ENCODE data around the gene CRTC2.
A peak's percentile ranks its signal among the peaks of the same experiment; 100 is the strongest.
"Not testable (repeated sequence)": the region's sequence is repeated elsewhere in the genome, so short reads cannot be mapped to it uniquely, and the experiment has no call there.

The CRTC2 gene

DNA sequence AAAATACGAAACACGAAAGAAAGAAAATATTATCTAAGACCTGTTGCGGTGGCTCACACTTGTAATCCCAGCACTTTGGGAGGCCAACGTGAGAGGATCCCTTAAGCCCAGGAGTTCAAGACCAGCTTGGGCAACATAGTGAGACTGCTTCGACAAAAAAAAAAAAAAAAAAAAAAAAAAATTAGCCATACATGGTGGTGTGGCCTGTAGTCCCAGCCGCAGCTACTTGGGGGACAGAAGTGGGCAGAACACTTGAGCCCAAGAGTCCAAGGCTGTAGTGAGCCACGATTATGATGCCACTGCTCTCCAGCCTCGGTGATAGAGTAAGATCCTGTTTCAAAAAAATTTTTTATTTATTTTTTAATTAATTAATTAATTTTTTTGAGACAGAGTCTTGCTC lies 29.2 kb upstream of the CRTC2 start:
- no peak for TF ChIP-seq PPARA (CRISPR knock-in tag; IDR thresholded peaks at IDR 0.05; ENCODE audit: borderline replicate concordance)

DNA sequence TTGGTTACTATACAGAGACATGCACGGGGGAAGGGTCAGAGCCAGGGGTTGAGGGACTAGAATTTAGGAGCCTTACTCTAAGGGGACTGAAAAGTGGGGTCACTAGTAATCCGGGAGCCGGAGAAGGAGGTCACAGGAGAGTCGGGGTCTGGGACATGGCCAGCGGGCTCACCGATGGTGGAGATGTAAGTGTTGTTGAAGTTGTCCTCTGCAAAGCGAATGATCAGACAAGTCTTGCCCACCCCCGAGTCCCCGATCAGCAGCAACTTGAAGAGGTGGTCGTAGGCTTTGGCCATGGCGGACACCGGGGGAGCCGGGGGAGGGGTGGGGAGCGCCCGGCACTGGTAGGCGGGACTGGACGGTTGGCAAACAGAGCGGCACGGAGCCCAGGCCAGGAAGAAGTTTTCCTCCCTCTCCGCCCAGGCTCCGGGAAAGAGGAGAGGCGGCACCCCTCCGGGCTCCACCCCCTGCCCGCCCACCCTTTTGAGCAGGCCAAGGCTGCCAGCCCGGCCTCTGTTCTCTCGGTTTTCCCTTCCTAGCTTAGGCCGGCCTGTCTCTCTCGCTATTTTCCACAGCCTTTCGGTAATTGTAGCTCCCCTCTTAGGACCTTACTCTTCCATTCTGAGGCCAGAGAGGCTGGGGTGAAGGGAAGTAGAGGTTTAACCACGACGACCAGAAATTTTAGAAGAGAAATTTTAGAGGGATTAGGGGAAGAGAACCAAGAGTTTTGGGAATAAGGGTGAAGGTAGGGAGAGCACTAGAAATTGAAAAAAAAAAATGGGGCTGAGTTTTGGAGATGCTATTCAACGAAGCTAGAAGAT lies 27.7 kb upstream of the CRTC2 start, which contains the start of gene RAB13:
Gene RAB13 (minus strand): TSS at position 399 of the 821 bp plus-strand sequence. CDS start 103 bp downstream, at position 296.
- TF ChIP-seq BACH2 (CRISPR knock-in tag; IDR thresholded peaks at IDR 0.05; ENCODE audit: borderline replicate concordance) (no peak), RARB (CRISPR knock-in tag; IDR thresholded peaks at IDR 0.05) (no peak)
- peak; percentile 89 for ATAC-seq

More for the DNA sequence above, 29.2 kb upstream of the CRTC2 start:
- ATAC-seq = no peak

DNA sequence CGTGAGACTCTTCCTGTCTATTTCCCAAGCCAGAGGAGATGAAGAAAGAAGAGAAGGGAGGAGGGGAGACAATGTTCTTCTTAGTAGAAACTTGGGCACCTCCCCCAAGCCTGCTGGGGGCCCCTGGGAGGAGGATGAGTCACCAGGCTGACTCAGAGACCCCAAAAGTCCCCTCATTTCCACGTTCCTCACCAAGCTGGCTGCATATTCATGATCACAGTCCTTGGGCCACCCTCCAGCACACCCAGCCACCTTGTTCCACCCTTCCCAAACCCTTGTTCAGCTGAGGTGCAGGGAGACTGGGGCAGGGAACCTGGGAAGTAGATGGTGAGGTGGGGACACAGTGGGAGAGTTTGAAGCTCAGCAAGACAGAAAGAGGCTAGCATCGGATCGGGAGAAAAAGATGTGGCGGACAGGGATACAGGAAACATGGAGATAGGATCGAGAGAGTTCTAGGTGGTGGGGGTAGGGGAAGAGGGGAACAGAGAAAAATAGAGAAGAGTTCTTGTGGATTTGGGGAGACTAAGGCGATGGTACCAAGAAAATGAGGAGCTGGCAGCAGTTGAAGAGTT lies 27.0 kb upstream of the CRTC2 start:
- TF ChIP-seq RARB (CRISPR knock-in tag; IDR thresholded peaks at IDR 0.05) (no peak), ZFP3 (CRISPR knock-in tag; IDR thresholded peaks at IDR 0.05) (no peak), ZNF70 (CRISPR knock-in tag; IDR thresholded peaks at IDR 0.05) (no peak)
- peak; percentile 7 for ATAC-seq

DNA sequence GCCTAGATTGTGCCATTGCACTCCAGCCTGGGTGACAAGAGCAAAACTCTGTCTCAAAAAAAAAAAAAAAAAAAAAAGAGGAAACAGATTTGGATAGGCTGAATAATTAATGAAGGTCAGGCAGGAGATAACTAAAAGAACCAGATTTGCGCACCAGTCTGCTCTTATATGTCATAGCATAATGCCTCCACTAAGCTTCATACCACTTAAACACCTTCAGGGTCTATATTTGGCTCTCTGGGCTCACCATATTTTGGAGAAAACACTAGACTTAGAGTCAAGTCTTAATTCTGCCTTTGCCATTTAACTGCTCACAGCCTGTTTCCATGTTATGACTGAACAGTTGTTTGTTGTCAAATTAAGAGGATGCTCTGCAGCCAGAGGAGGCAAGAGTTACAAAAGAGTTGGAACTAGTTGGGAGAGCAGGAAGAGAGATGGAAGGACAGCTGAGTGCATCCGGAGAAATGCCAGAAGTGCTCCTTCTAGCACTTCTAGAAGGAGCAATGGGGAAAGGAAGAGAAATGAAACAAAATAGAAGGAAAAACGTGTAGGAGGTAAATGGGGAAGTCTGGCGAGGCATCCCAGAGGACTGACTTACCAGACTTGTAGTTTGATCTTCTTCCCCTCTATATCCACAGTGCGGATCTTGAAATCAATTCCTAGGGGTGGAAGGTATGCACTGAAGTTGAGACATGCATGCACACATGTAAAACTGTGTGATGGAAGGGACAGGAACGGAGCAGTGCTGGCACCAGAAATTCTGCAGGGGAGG lies 25.9 kb upstream of the CRTC2 start:
- no peak for ATAC-seq
- TF ChIP-seq CSDC2 (CRISPR knock-in tag; IDR thresholded peaks at IDR 0.05) = no peak

DNA sequence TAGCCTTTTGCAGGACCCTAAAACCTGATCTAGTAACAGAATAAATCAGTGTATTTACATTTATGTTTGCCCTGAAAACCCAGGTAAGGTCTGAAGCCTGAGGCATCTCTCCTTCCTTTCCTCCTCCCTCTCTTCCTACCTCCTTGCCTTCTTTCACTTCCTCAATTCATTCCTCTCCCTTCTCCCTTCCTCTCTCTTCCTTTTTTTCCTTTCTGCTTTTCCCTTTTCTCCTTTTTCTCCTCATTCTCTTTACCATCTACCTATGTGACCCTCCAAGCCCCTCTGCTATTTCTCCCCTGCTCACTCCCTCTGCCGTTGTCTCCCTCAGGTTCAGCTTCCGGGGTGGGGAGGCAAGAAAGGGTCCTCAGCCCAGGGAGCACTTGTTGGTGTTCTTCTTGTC lies 23.3 kb upstream of the CRTC2 start:
- ATAC-seq = not testable (repeated sequence)

DNA sequence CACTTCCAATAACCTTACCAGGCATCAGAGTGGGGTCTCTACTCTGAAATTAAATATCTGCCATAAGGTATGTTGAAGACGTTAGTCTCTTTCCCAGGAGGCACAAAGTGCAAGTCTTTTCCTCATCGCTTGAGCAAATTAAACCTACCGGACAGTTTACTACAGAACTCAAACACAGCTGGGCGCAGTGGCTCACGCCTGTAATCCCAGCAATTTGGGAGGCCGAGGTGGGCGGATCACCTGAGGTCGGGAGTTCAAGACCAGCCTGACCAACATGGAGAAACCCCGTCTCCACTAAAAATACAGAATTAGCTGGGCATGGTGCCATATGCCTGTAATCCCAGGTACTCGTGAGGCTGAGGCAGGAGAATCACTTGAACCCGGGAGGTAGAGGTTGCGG lies 20.7 kb upstream of the CRTC2 start:
- not testable (repeated sequence) for ATAC-seq

DNA sequence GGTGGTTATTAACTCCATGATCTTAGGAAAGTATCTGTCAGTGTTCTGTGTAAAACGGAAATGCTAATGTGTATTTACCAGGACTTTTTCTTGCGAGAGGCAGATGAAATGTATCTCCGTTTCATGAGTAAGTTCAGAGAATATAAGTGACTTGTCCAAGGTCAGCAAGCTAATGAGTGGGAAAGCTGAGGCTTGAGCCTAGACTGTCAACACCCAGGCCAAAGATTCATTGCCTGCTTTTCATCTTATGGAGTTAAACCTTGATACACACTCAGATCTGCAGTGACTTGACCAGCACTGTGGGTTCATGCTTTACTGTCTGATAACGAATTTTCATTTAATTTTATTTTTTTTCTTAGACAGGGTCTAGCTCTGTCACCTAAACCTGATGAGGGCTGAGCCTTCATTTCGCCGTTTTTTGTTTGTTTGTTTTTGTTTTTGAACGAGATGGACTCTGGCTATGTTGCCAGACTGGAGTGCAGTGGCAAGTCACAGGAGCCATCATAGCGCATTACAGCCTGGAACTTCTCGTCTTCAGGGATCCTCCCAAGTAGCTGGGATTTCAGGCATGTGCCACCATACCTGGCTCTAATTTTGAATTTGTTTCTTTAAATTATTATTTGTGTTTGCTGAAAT lies 20.0 kb upstream of the CRTC2 start:
- no peak for ATAC-seq
- no peak for TF ChIP-seq ESRRG (CRISPR knock-in tag; IDR thresholded peaks at IDR 0.05)
- no peak for TF ChIP-seq OSR1 (CRISPR knock-in tag; IDR thresholded peaks at IDR 0.05)
- no peak for TF ChIP-seq ISL1 (CRISPR knock-in tag; IDR thresholded peaks at IDR 0.05)

DNA sequence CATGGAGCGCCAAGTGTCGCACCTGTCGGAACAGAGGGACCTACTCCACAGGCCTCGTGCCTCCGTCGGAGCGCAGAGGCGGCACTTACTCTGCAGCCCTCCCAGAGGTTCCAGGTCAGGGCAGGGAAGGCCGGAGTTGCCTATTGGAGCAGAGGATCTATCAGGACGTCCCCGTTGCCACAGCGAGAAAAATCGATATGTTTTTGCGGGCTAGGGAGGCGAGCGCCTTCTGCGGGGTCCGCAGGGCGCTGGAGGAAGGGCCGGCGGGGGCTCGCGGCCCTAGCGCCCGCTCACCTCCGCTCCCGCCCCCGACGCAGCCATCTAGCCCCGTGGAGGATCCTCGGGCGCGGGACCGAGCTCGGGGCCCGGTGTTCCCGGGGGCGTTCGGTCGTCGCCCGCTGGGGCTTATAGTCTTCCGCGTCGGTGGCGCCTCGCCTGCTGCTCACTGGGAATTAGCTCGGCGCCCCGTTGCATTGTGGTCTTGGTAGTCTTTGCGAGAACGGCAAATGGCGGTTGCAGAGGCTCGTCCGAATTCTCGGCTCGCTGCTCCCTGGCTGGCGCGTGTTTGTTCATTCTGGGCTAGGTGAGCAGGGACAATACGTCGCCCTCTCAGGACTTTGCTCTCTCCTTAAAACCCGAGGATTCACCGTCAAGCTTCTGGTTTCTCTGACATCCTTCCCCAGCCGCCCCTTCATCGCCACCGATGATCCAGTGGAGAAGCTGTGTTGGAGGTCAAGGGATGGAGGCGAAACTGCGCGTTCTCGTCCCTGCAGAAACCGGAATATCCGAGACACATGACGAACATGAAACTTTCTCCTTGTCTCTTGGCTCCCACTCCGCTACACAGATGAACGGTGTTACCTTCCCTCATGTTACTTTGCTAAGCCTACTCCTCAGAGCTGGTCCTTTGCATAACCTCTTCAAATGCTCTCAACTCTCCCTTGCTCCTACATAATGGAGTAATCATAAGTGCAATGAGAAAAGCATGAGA lies 19.1 kb upstream of the CRTC2 start, which contains the start of gene JTB:
Gene JTB (minus strand): TSS at position 425 of the 991 bp plus-strand sequence. CDS start 422 bp downstream, at position 3.
- TF ChIP-seq GLIS3 (CRISPR knock-in tag; IDR thresholded peaks at IDR 0.05) (no peak), RARB (CRISPR knock-in tag; IDR thresholded peaks at IDR 0.05) (no peak), OSR1 (CRISPR knock-in tag; IDR thresholded peaks at IDR 0.05) (no peak), CSDC2 (CRISPR knock-in tag; IDR thresholded peaks at IDR 0.05) (no peak), TOX (CRISPR knock-in tag; IDR thresholded peaks at IDR 0.05; ENCODE audit: borderline replicate concordance) (no peak), SNAI2 (CRISPR knock-in tag; IDR thresholded peaks at IDR 0.05) (no peak), TCF4 (CRISPR knock-in tag; IDR thresholded peaks at IDR 0.05; ENCODE audit: borderline replicate concordance) (no peak), ARNTL (CRISPR knock-in tag; IDR thresholded peaks at IDR 0.05; ENCODE audit: borderline replicate concordance, low read depth) (no peak), PPARA (CRISPR knock-in tag; IDR thresholded peaks at IDR 0.05; ENCODE audit: borderline replicate concordance) (no peak), BACH2 (CRISPR knock-in tag; IDR thresholded peaks at IDR 0.05; ENCODE audit: borderline replicate concordance) (no peak), ZFP3 (CRISPR knock-in tag; IDR thresholded peaks at IDR 0.05) (no peak), ZFP30 (CRISPR knock-in tag; IDR thresholded peaks at IDR 0.05) (no peak), ZNF565 (CRISPR knock-in tag; conservative IDR thresholded peaks at IDR 0.05; ENCODE audit: low read depth) (no peak), ZNF8 (CRISPR knock-in tag; IDR thresholded peaks at IDR 0.05) (no peak)
- TF ChIP-seq, protein P1, sequence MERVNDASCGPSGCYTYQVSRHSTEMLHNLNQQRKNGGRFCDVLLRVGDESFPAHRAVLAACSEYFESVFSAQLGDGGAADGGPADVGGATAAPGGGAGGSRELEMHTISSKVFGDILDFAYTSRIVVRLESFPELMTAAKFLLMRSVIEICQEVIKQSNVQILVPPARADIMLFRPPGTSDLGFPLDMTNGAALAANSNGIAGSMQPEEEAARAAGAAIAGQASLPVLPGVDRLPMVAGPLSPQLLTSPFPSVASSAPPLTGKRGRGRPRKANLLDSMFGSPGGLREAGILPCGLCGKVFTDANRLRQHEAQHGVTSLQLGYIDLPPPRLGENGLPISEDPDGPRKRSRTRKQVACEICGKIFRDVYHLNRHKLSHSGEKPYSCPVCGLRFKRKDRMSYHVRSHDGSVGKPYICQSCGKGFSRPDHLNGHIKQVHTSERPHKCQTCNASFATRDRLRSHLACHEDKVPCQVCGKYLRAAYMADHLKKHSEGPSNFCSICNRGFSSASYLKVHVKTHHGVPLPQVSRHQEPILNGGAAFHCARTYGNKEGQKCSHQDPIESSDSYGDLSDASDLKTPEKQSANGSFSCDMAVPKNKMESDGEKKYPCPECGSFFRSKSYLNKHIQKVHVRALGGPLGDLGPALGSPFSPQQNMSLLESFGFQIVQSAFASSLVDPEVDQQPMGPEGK (CRISPR knock-in tag; IDR thresholded peaks at IDR 0.05; ENCODE audit: borderline replicate concordance) = no peak
- TF ChIP-seq, protein P2, sequence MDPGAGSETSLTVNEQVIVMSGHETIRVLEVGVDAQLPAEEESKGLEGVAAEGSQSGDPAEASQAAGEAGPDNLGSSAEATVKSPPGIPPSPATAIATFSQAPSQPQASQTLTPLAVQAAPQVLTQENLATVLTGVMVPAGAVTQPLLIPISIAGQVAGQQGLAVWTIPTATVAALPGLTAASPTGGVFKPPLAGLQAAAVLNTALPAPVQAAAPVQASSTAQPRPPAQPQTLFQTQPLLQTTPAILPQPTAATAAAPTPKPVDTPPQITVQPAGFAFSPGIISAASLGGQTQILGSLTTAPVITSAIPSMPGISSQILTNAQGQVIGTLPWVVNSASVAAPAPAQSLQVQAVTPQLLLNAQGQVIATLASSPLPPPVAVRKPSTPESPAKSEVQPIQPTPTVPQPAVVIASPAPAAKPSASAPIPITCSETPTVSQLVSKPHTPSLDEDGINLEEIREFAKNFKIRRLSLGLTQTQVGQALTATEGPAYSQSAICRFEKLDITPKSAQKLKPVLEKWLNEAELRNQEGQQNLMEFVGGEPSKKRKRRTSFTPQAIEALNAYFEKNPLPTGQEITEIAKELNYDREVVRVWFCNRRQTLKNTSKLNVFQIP (CRISPR knock-in tag; IDR thresholded peaks at IDR 0.05; ENCODE audit: borderline replicate concordance, low read depth) = no peak
- peak; percentile 97 for ATAC-seq
